OCI-LY7 (cell line): ENCODE results near the gene SLC5A11. TPM values are rescaled to one million over a fixed set of nuclear protein-coding genes. Genes with fewer than 3 reads are reported as not detected.

Experiments used
- BruUV-seq: library from RNA; stranded (reverse); fragments of 400-500 nt; replicated peaks from 2 replicates; lab custom pipeline; 2021; lab: Mats Ljungman, UMichigan
- CTCF ChIA-PET: fragments of 300-600 bp; sonication (Branson Sonifier 250); formaldehyde crosslinking; loops from one replicate; lab custom pipeline; 2022; ENCODE audit warnings: antibody characterized with exemption; ENCODE audit not compliant: unreplicated experiment; lab: Charles Lee
- POLR2A ChIA-PET: fragments of 300-600 bp; sonication (Branson Sonifier 250); formaldehyde crosslinking; loops from one replicate; lab custom pipeline; 2022; ENCODE audit warnings: antibody characterized with exemption; lab: Charles Lee
- DNase-seq: peaks from one replicate; pipeline ENCODE4 v3.0.0-alpha.2; 2015; ENCODE audit warnings: low spot score
- H2AFZ ChIP-seq: fragments of 200-600 bp; sonication (generic), shearing (Covaris generic); 2 replicates; pipeline ENCODE4 v1.6.1; 2014; ENCODE audit warnings: mild to moderate bottlenecking, antibody characterized with exemption, low read length, moderate library complexity
- H3K27ac ChIP-seq: fragments of 200-600 bp; sonication (generic); 2 replicates; pipeline ENCODE4 v1.5.1; 2014; ENCODE audit warnings: mixed run types, low read depth, mild to moderate bottlenecking, moderate library complexity, low read length, inconsistent platforms; ENCODE audit not compliant: poor library complexity, severe bottlenecking
- H3K36me3 ChIP-seq: fragments of 200-600 bp; sonication (generic); 2 replicates; pipeline ENCODE4 v1.6.1; 2014; ENCODE audit warnings: mild to moderate bottlenecking, antibody characterized with exemption, low read length, moderate library complexity, mixed read lengths; ENCODE audit not compliant: insufficient read depth
- H3K4me1 ChIP-seq: fragments of 200-600 bp; sonication (generic); 2 replicates; pipeline ENCODE4 v1.5.1; 2014; ENCODE audit warnings: mild to moderate bottlenecking, low read length; ENCODE audit not compliant: insufficient read depth, poor library complexity, severe bottlenecking
- H3K4me2 ChIP-seq: fragments of 200-600 bp; sonication (generic); 2 replicates; pipeline ENCODE4 v1.6.1; 2014; ENCODE audit warnings: mild to moderate bottlenecking, low read length
- H3K4me3 ChIP-seq: fragments of 200-600 bp; sonication (generic); 2 replicates; pipeline ENCODE4 v1.5.1; 2014; ENCODE audit warnings: mild to moderate bottlenecking, low read depth, low read length; ENCODE audit not compliant: poor library complexity, severe bottlenecking
- H3K79me2 ChIP-seq: fragments of 200-600 bp; sonication (generic); 2 replicates; pipeline ENCODE4 v1.6.1; 2016; ENCODE audit warnings: low read depth, mild to moderate bottlenecking, low read length, moderate library complexity, mixed read lengths; ENCODE audit not compliant: insufficient read depth
- H3K9me2 ChIP-seq: fragments of 200-600 bp; sonication (generic); 2 replicates; pipeline ENCODE4 v1.6.1; 2016; ENCODE audit warnings: mild to moderate bottlenecking, low read length, mixed read lengths; ENCODE audit not compliant: insufficient read depth
- H3K9me3 ChIP-seq: fragments of 200-600 bp; sonication (generic); 2 replicates; pipeline ENCODE4 v1.6.1; 2014; ENCODE audit warnings: mild to moderate bottlenecking, mixed run types, low read length, mixed read lengths
- H4K20me1 ChIP-seq: fragments of 200-600 bp; sonication (generic); 2 replicates; pipeline ENCODE4 v1.6.1; 2014; ENCODE audit warnings: mild to moderate bottlenecking, antibody characterized with exemption, low read length, moderate library complexity, mixed read lengths; ENCODE audit not compliant: insufficient read depth
- CTCF ChIP-seq: fragments of 200-600 bp; sonication (generic); conservative IDR thresholded peaks from 2 replicates; pipeline ENCODE4 v1.5.1; 2014; ENCODE audit warnings: mild to moderate bottlenecking, antibody characterized with exemption, low read length, moderate library complexity, mixed read lengths
- EZH2phosphoT487 ChIP-seq: fragments of 200-600 bp; sonication (generic); IDR thresholded peaks from 2 replicates; pipeline ENCODE4 v1.6.1; 2018; ENCODE audit warnings: low read depth, borderline replicate concordance, mild to moderate bottlenecking, mixed run types, antibody characterized with exemption, low read length, moderate library complexity, mixed read lengths
- intact Hi-C: fragments of 100-400 bp; cut with micrococcal nuclease; formaldehyde crosslinking; loops from one replicate; pipeline ENCODE4 v1.10.0; 2022; ENCODE audit not compliant: unreplicated experiment
- total RNA-seq, 2 experiments: library from RNA; depleted of rRNA in 1 of 2; stranded (reverse); fragments of >200 nt in 1 of 2; shearing (Covaris generic) in 1 of 2; gene quantifications; 2 replicates each; pipeline ENCODE4 v1.2.3, GENCODE V29; 2014 to 2022

The SLC5A11 gene
- total RNA-seq, 2 experiments from 2014 or later = 1.0 TPM

DNA sequence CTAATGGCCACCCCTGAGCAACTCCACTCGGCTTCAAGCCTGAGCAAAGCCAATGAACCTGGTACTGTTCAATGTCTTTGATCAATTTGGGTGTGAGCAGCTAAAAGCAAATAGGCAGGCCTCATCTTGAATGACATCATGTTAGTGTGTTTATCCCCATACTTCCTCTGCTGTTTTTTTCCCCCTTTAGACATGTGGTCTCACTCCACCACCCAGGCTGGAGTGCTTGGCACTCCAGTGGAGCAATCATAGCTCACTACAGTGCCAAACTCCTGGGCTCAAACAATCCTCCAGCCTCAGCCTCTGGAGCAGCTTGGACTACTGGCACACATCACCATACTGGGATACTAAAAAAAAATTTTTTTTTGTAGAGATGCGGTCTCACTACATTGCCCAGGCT is 94.0 kb downstream of the SLC5A11 start:
- intact Hi-C loops = no loop called here
- Histone ChIP-seq H3K4me1 (no peaks in the 10 kb centered on the region), H3K27ac (no peak overlapping the region), H3K79me2 (no peaks in the 10 kb centered on the region), H4K20me1 (no peaks in the 10 kb centered on the region), H3K9me2 (no peaks in the 10 kb centered on the region), H3K9me3 (no peaks in the 10 kb centered on the region), H2AFZ (no peak overlapping the region), H3K4me3 (no peak overlapping the region), H3K36me3 (peaks cover 14% of the 10 kb centered on the region; the same call in 1 of the 2 replicates), H3K4me2 (no peak overlapping the region)
- ChIA-PET POLR2A (no interaction called here), CTCF (no interaction called here)
- no TSS peak for BruUV-seq
- TF ChIP-seq EZH2phosphoT487 = no peak
- TF ChIP-seq CTCF = no peak
- no peak for DNase-seq

DNA sequence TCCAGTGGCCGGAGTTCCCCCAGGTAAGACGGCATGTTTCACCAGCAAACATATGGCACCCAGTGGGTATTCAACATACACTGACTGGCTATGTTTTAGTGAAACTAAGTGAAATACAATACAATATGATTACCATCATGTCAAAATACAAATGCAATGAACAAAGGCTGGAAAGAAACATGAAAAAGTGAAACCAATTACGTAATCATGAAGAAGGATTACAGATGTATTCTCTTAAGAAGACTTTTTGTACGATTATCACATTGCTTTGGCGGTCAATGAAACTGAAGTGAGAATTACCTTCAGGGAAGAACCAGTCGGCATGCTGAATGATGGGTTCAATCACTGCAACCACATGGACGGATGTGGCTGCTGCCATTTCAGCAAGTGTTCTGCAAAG is 97.7 kb downstream of the SLC5A11 start:
- H3K9me2 ChIP-seq = no peaks in the 10 kb centered on the region
- intact Hi-C loops = no loop called here
- no TSS peak for BruUV-seq
- peaks cover 14% of the 10 kb centered on the region for H3K36me3 ChIP-seq
- H4K20me1 ChIP-seq = no peaks in the 10 kb centered on the region
- H3K4me3 ChIP-seq = no peak overlapping the region
- CTCF ChIA-PET = no interaction called here
- POLR2A ChIA-PET = interaction anchor here (0.7 kb wide), 1 partner anchor 22 kb away, joined by 4 read pairs; no protein-coding TSS in a partner anchor
- H3K79me2 ChIP-seq = no peaks in the 10 kb centered on the region
- H3K9me3 ChIP-seq = no peaks in the 10 kb centered on the region
- H3K4me2 ChIP-seq = no peak overlapping the region
- no peak for TF ChIP-seq CTCF
- no peak for TF ChIP-seq EZH2phosphoT487
- no peak overlapping the region for H3K27ac ChIP-seq
- DNase-seq = no peak
- no peak overlapping the region for H2AFZ ChIP-seq
- H3K4me1 ChIP-seq = no peaks in the 10 kb centered on the region

- POLR2A ChIA-PET = interaction anchor here (0.6 to 0.7 kb wide), 3 partner anchors 21 to 232 kb away, joined by 4 to 5 read pairs (median 4); no protein-coding TSS in a partner anchor
- intact Hi-C loops = no loop called here
These were observed 98.4 kb downstream of the SLC5A11 start for GRCh38 chr16:24944206-24944605.

More at GRCh38 chr16:24944206-24944605, 98.4 kb downstream of the SLC5A11 start:
- no peak overlapping the region for H3K4me3 ChIP-seq
- no peak overlapping the region for H3K4me2 ChIP-seq
- CTCF ChIA-PET = no interaction called here
- no peaks in the 10 kb centered on the region for H3K9me3 ChIP-seq
- H3K79me2 ChIP-seq = no peaks in the 10 kb centered on the region
- no peaks in the 10 kb centered on the region for H4K20me1 ChIP-seq
- no peaks in the 10 kb centered on the region for H3K4me1 ChIP-seq
- H3K27ac ChIP-seq = no peak overlapping the region
- H2AFZ ChIP-seq = no peak overlapping the region
- TF ChIP-seq CTCF = no peak
- no peak for TF ChIP-seq EZH2phosphoT487
- no peaks in the 10 kb centered on the region for H3K9me2 ChIP-seq
- DNase-seq = no peak
- H3K36me3 ChIP-seq = peaks cover 9% of the 10 kb centered on the region
- no TSS peak for BruUV-seq
